GM18517 (cell line): ENCODE results near the gene OR7G1.
"Not testable (repeated sequence)": the region's sequence is repeated elsewhere in the genome, so short reads cannot be mapped to it uniquely, and the experiment has no call there.

Experiments
- ATAC-seq: cut with Tn5 transposase; IDR thresholded peaks from one replicate; pipeline ENCODE4 v1.9.1; 2021; ENCODE audit warnings: mild to moderate bottlenecking, moderate library complexity; ENCODE audit not compliant: unreplicated experiment

OR7G1 gene

GRCh38 chr19:9078651-9079050 lies 36.9 kb downstream of the OR7G1 start:
- ATAC-seq = no peak

- no peak for ATAC-seq
Measured at GRCh38 chr19:9076901-9077300, 38.7 kb downstream of the OR7G1 start.

GRCh38 chr19:9075064-9075949 lies 40.3 kb downstream of the OR7G1 start:
- ATAC-seq = no peak

- no peak for ATAC-seq
Measured at GRCh38 chr19:9073806-9074205, 41.8 kb downstream of the OR7G1 start.

- not testable (repeated sequence) for ATAC-seq
Measured at GRCh38 chr19:9071720-9072119, 43.8 kb downstream of the OR7G1 start.

GRCh38 chr19:9070066-9070465 lies 45.5 kb downstream of the OR7G1 start:
- no peak for ATAC-seq

- no peak for ATAC-seq
Measured at GRCh38 chr19:9065457-9066014, 50.0 kb downstream of the OR7G1 start.
